DOHH2 (cell line): ENCODE measurements around the gene FPR3.

ENCODE experiments used
- H3F3A ChIP-seq: fragments of 200-600 bp; sonication (generic), shearing (Covaris generic); 2 replicates; pipeline ENCODE4 v1.6.0; 2016; ENCODE audit warnings: antibody characterized with exemption, mild to moderate bottlenecking; ENCODE audit not compliant: control insufficient read depth, insufficient read depth
- H3K27ac ChIP-seq: fragments of 200-600 bp; sonication (generic); 2 replicates; pipeline ENCODE4 v1.5.1; 2014; ENCODE audit warnings: low read depth, mild to moderate bottlenecking, low read length, moderate library complexity
- H3K27me3 ChIP-seq: fragments of 200-600 bp; sonication (generic); 2 replicates; pipeline ENCODE4 v1.6.1; 2014; ENCODE audit warnings: mild to moderate bottlenecking, low read length, mixed read lengths; ENCODE audit not compliant: control insufficient read depth
- H3K36me3 ChIP-seq: fragments of 200-600 bp; sonication (generic); 2 replicates; pipeline ENCODE4 v1.6.1; 2014; ENCODE audit warnings: mild to moderate bottlenecking, low read length, moderate library complexity, mixed read lengths; ENCODE audit not compliant: control insufficient read depth
- H3K4me1 ChIP-seq: fragments of 200-600 bp; sonication (generic); 2 replicates; pipeline ENCODE4 v1.6.1; 2014; ENCODE audit warnings: mild to moderate bottlenecking, low read length, mixed read lengths; ENCODE audit not compliant: control insufficient read depth
- H3K4me2 ChIP-seq: fragments of 200-600 bp; sonication (generic); 2 replicates; pipeline ENCODE4 v1.6.0; 2014; ENCODE audit warnings: mild to moderate bottlenecking, low read length, moderate library complexity
- H3K4me3 ChIP-seq: fragments of 200-600 bp; sonication (generic); 2 replicates; pipeline ENCODE4 v1.5.1; 2014; ENCODE audit warnings: mild to moderate bottlenecking, low read length, mixed read lengths
- H3K79me2 ChIP-seq: fragments of 200-600 bp; sonication (generic); 2 replicates; pipeline ENCODE4 v1.6.1; 2014; ENCODE audit warnings: mild to moderate bottlenecking, low read length, mixed read lengths; ENCODE audit not compliant: control insufficient read depth
- H3K9me2 ChIP-seq: fragments of 200-600 bp; sonication (generic); replicated peaks from 2 replicates; pipeline ENCODE4 v1.6.1; 2014; ENCODE audit warnings: mild to moderate bottlenecking, low read length, mixed read lengths; ENCODE audit not compliant: control insufficient read depth
- H3K9me3 ChIP-seq: fragments of 200-600 bp; sonication (generic); 2 replicates; pipeline ENCODE4 v1.6.1; 2014; ENCODE audit warnings: antibody characterized with exemption, low read length, mixed read lengths; ENCODE audit not compliant: control insufficient read depth, insufficient read depth
- H4K20me1 ChIP-seq: fragments of 200-600 bp; sonication (generic); 2 replicates; pipeline ENCODE4 v1.6.0; 2014; ENCODE audit warnings: low read depth, mild to moderate bottlenecking, antibody characterized with exemption, low read length, moderate library complexity; ENCODE audit not compliant: control insufficient read depth, insufficient read depth
- EZH2phosphoT487 ChIP-seq: fragments of 200-600 bp; sonication (generic); IDR thresholded peaks from 2 replicates; pipeline ENCODE4 v1.6.1; 2017; ENCODE audit warnings: borderline replicate concordance, mild to moderate bottlenecking, antibody characterized with exemption, low read length, moderate library complexity, mixed read lengths
- TF ChIP-seq, protein P1 (sequence below): fragments of 200-600 bp; sonication (generic); IDR thresholded peaks from one replicate; pipeline ENCODE4 v1.5.1; 2014; ENCODE audit warnings: antibody characterized with exemption, mild to moderate bottlenecking, low read depth, low read length; ENCODE audit not compliant: poor library complexity, severe bottlenecking

Gene FPR3

DNA sequence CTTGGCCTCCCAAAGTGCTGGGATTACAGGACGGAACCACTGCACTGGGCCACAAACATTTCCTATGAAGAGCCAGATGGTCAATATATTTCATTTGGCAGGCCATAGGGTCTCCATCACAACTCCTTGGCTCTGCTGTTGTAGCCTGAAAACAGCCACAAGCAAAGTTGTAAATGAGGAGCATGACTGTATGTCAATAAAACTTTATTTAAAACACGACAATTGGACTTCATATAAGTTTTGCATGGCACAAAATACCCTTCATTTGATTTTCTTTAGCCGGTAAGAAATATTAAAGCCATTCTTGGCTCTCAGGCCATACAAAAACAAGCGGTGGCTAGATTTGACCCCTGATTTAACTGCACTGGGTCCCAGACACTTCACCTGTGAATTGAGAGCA lies 40.2 kb upstream of the FPR3 start:
- Histone ChIP-seq H3K36me3 (no peaks in the 10 kb centered on the region), H3K79me2 (no peaks in the 10 kb centered on the region), H3K9me3 (peaks cover 3% of the 10 kb centered on the region; the same call in 1 of the 2 replicates), H3K27ac (no peak overlapping the region), H4K20me1 (no peaks in the 10 kb centered on the region), H3K4me3 (no peak overlapping the region), H3F3A (no peaks in the 10 kb centered on the region), H3K4me1 (peaks cover 7% of the 10 kb centered on the region), H3K9me2 (no peaks in the 10 kb centered on the region), H3K4me2 (no peak overlapping the region), H3K27me3 (no peaks in the 10 kb centered on the region)
- TF ChIP-seq EZH2phosphoT487: no peak
- TF ChIP-seq, protein P1, sequence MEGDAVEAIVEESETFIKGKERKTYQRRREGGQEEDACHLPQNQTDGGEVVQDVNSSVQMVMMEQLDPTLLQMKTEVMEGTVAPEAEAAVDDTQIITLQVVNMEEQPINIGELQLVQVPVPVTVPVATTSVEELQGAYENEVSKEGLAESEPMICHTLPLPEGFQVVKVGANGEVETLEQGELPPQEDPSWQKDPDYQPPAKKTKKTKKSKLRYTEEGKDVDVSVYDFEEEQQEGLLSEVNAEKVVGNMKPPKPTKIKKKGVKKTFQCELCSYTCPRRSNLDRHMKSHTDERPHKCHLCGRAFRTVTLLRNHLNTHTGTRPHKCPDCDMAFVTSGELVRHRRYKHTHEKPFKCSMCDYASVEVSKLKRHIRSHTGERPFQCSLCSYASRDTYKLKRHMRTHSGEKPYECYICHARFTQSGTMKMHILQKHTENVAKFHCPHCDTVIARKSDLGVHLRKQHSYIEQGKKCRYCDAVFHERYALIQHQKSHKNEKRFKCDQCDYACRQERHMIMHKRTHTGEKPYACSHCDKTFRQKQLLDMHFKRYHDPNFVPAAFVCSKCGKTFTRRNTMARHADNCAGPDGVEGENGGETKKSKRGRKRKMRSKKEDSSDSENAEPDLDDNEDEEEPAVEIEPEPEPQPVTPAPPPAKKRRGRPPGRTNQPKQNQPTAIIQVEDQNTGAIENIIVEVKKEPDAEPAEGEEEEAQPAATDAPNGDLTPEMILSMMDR: no peak

DNA sequence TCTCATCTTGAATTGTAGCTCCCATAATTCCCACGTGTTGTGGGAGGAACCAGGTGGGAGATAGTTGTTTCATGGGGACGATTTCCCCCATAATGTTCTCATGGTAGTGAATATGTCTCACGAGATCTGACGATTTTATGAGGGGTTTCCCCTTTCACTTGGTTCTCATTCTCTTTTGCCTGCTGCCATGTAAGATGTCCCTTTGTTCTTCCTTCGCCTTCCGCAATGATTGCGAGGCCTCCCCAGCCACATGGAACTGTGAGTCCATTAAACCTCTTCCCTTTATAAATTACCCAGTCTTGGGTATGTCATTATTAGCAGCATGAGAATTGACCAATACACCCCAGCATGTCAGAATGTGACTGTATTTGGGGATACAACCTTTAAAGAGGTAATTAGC lies 39.4 kb upstream of the FPR3 start:
- Histone ChIP-seq H3F3A (no peaks in the 10 kb centered on the region), H3K27me3 (no peaks in the 10 kb centered on the region), H3K9me2 (no peaks in the 10 kb centered on the region), H4K20me1 (no peaks in the 10 kb centered on the region), H3K27ac (no peak overlapping the region), H3K4me2 (no peak overlapping the region), H3K36me3 (no peaks in the 10 kb centered on the region), H3K4me1 (peaks cover 7% of the 10 kb centered on the region), H3K4me3 (no peak overlapping the region), H3K9me3 (peaks cover 3% of the 10 kb centered on the region; the same call in 1 of the 2 replicates), H3K79me2 (no peaks in the 10 kb centered on the region)
- no peak for TF ChIP-seq EZH2phosphoT487
- TF ChIP-seq, protein P1: no peak

DNA sequence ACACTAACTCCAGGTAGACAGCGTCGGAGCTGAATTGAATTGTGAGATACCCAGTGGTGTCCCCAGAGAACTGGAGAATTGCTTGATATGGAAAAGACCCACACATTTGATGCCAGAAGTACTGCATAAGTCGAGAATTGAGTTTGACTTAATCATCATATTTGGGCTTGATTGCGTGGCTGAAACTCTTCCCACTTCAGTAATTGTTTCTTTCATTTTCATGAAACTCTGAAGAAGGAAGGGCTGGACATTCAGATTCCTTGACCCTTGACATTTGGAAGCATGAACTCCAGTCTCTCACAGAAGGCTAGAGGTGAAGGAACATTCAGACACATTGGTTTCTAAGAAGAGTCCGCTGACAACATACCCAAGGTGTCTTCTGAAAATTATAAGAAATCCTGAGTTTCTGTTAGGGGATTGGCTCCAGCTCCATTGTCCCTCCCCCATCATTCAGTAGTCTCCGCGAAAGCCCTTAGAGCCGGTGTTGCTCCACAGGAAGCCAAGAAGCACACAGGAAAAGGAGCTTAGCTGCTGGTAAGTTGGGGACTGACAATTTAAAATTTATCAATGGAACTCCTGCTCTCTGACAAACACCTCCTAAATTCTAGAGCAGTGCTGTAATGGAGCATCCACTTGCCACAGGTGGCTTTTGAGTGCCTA lies 34.1 kb upstream of the FPR3 start, which contains the start of gene FPR2:
FPR2 (plus strand) TSS at position 484 of the 660 bp plus-strand sequence. CDS start 7,479 bp downstream, outside the sequence.
- no peak within 1 kb of the TSS for H3K4me3 ChIP-seq
- no peaks in the 10 kb centered on the region for H3K27me3 ChIP-seq
- H4K20me1 ChIP-seq: no peaks in the 10 kb centered on the region
- no peaks in the 10 kb centered on the region for H3K36me3 ChIP-seq
- H3F3A ChIP-seq: no peaks in the 10 kb centered on the region
- H3K4me1 ChIP-seq: no peaks in the 10 kb centered on the region
- no peak within 1 kb of the TSS for H3K27ac ChIP-seq
- TF ChIP-seq, protein P1: no peak
- no peak for TF ChIP-seq EZH2phosphoT487
- H3K9me2 ChIP-seq: no peaks in the 10 kb centered on the region
- no peaks in the 10 kb centered on the region for H3K79me2 ChIP-seq
- H3K9me3 ChIP-seq: peaks cover 3% of the 10 kb centered on the region; the same call in 1 of the 2 replicates
- no peak within 1 kb of the TSS for H3K4me2 ChIP-seq
